IPS-20b (cell line): ENCODE measurements around the gene EIF2AK2.

Experiments used
- H3K27ac ChIP-seq: one replicate; pipeline ENCODE4 v1.5.1; 2013; ENCODE audit warnings: low read length
- H3K27me3 ChIP-seq: 2 replicates; pipeline ENCODE4 v1.6.1; 2013; ENCODE audit warnings: mild to moderate bottlenecking, low read length, inconsistent platforms; ENCODE audit not compliant: insufficient read depth
- H3K36me3 ChIP-seq: 2 replicates; pipeline ENCODE4 v1.6.1; 2013; ENCODE audit warnings: low read depth, mild to moderate bottlenecking, inconsistent platforms, low read length, moderate library complexity; ENCODE audit not compliant: insufficient read depth
- H3K4me1 ChIP-seq: 2 replicates; pipeline ENCODE4 v1.6.1; 2013; ENCODE audit warnings: mild to moderate bottlenecking, control low read depth, inconsistent platforms, low read length, moderate library complexity; ENCODE audit not compliant: insufficient read depth
- H3K4me3 ChIP-seq: 2 replicates; pipeline ENCODE4 v1.5.1; 2013; ENCODE audit warnings: mild to moderate bottlenecking, low read length, inconsistent platforms
- H3K9ac ChIP-seq: 2 replicates; pipeline ENCODE4 v1.6.1; 2013; ENCODE audit warnings: low read depth, mild to moderate bottlenecking, inconsistent platforms, low read length, moderate library complexity
- H3K9me3 ChIP-seq: 2 replicates; pipeline ENCODE4 v1.6.1; 2013; ENCODE audit warnings: mild to moderate bottlenecking, low read depth, low read length, inconsistent platforms; ENCODE audit not compliant: insufficient read depth

The EIF2AK2 gene

DNA sequence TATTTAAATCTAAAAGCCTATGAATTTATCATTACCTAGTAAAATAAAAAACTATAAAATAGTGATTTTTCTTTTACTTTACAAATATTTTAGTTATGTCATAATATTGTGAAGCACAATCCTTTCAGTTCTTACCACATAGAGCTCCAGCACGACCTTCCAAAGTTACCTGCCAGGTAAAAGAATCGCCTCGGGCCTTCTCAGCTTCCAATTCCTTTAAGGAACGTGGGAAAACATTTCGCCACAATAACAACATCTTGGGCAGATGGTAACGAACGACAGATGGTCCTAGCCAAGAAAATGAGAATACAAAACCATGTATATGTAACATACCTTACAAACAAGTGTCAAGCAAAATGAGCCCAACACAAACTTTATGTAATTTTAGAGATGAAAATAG is 96.3 kb downstream of the EIF2AK2 start:
- H3K36me3 ChIP-seq, result peaks cover 48% of the 10 kb centered on the region
- H3K27me3 ChIP-seq, result no peaks in the 10 kb centered on the region
- H3K4me1 ChIP-seq, result no peaks in the 10 kb centered on the region
- H3K4me3 ChIP-seq, result no peak overlapping the region
- H3K9me3 ChIP-seq, result no peaks in the 10 kb centered on the region
- H3K27ac ChIP-seq, result no peak overlapping the region
- H3K9ac ChIP-seq, result no peak overlapping the region

DNA sequence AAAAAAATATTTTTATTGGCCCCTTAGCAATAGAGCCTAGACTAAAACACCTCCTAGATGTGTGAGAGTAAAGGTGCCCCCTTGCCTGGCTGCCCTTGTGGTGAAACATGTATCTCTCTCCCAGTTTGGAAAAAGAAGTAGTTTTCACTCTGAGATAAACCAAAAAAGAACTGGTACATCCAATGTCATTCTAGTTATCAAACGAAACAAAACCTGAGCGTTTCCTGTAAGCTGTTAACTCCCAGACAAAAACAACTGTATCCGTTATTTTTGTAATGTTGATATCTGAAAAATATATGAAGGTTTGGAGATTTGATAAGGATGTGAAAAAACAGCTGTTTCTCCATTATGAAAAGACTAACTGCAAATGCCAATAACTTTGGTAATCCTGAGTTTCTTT is 96.9 kb downstream of the EIF2AK2 start:
- H3K9me3 ChIP-seq, result no peaks in the 10 kb centered on the region
- no peak overlapping the region for H3K27ac ChIP-seq
- no peak overlapping the region for H3K4me3 ChIP-seq
- H3K27me3 ChIP-seq, result no peaks in the 10 kb centered on the region
- H3K4me1 ChIP-seq, result no peaks in the 10 kb centered on the region
- H3K9ac ChIP-seq, result no peak overlapping the region
- peaks cover 44% of the 10 kb centered on the region for H3K36me3 ChIP-seq

DNA sequence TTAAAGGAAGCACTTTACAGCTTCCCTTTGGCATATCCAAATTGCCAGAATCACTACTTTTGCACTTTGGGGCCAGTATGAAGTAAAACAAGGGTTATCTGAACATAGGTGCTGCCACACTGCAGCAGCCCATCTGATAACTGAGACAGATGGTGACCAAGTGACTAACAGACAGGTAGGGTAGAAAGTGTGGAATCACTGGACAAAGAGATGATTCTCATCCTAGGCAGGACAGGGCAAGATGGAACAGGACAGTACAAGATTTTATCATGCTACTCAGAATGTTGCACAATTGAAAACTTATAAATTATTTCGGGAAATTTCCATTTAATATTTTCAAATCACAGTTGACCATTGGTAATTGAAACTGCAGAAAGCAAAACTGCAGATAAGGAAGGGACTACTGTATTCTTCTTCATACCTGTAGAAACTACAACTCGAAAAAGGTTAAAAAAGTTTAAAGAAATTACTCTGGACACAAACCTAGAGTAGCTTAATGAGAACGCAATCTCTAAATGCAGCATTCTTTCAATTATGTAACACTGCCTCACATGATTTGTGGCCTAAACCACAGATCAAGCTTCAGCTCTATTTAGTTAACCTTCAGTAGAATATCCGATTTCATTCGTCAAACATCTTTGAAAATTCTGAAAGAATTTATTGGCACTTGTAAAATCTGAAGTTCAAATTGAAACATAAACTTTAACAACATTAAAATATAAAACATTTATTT is 104.0 kb downstream of the EIF2AK2 start:
- no peak overlapping the region for H3K9ac ChIP-seq
- peaks cover 43% of the 10 kb centered on the region for H3K36me3 ChIP-seq
- H3K27me3 ChIP-seq, result no peaks in the 10 kb centered on the region
- H3K27ac ChIP-seq, result no peak overlapping the region
- no peaks in the 10 kb centered on the region for H3K9me3 ChIP-seq
- no peak overlapping the region for H3K4me3 ChIP-seq
- H3K4me1 ChIP-seq, result no peaks in the 10 kb centered on the region
